K562 (cell line): ENCODE results near the gene C1QTNF5. TPM values are rescaled to one million over a fixed set of nuclear protein-coding genes. Genes with fewer than 3 reads are reported as not detected.
A peak's percentile ranks its signal among the peaks of the same experiment; 100 is the strongest.

Experiments used
- CEBPZ ChIP-seq: fragments of 150-350 bp; IDR thresholded peaks from 2 replicates; pipeline ENCODE4 v1.6.1; 2014; ENCODE audit warnings: low read depth, mild to moderate bottlenecking, low read length, borderline replicate concordance
- DIDO1 ChIP-seq: fragments of 450-650 bp; IDR thresholded peaks from 2 replicates; pipeline ENCODE4 v1.6.1; 2016; ENCODE audit warnings: low read depth, missing biosample characterization, missing genetic modification characterization
- E2F6 ChIP-seq, 2 experiments: IDR thresholded peaks; 2 replicates each; pipeline ENCODE4 v1.6.1; 2011; ENCODE audit warnings: borderline replicate concordance in 1 of 2, control low read depth in 1 of 2, low read depth in 1 of 2, low read length in 1 of 2, mild to moderate bottlenecking in 1 of 2, mixed read lengths in 1 of 2, moderate library complexity in 1 of 2; ENCODE audit not compliant: insufficient read depth in 1 of 2, insufficient read length in 1 of 2, poor library complexity in 1 of 2, severe bottlenecking in 1 of 2; ENCODE audit errors: extremely low read depth in 1 of 2
- ETV1 ChIP-seq: fragments of 450-650 bp; conservative IDR thresholded peaks from 2 replicates; pipeline ENCODE4 v1.6.1; 2016; ENCODE audit warnings: missing genetic modification characterization, control low read depth, low read depth, missing compliant biosample characterization
- ETV6 ChIP-seq, 3 experiments: fragments of 150-350 bp in 1 of 3; sonication (generic) in 1 of 3; formaldehyde crosslinking in 1 of 3; IDR thresholded peaks; 2 replicates each; pipeline versions ENCODE4 v1.6.1 to v1.8.0; 2014 to 2022; ENCODE audit warnings: borderline replicate concordance in 2 of 3, low read depth in 2 of 3, antibody characterized with exemption in 1 of 3, low read length in 1 of 3, mild to moderate bottlenecking in 1 of 3, missing genetic modification reagents in 1 of 3
- HNRNPLL ChIP-seq: fragments of 200-400 bp; formaldehyde crosslinking; IDR thresholded peaks from 2 replicates; pipeline ENCODE4 v1.6.1; 2017; ENCODE audit warnings: low read length, low read depth, mild to moderate bottlenecking; ENCODE audit not compliant: poor library complexity, severe bottlenecking
- MAX ChIP-seq: sonication (generic); formaldehyde crosslinking; IDR thresholded peaks from 2 replicates; pipeline ENCODE4 v1.9.0; 2022; ENCODE audit warnings: mild to moderate bottlenecking, missing genetic modification reagents
- NFATC3 ChIP-seq: fragments of 450-650 bp; IDR thresholded peaks from 2 replicates; pipeline ENCODE4 v1.6.1; 2017; ENCODE audit warnings: mild to moderate bottlenecking
- SMARCB1 ChIP-seq: IDR thresholded peaks from 2 replicates; pipeline ENCODE4 v1.6.1; 2011; ENCODE audit warnings: improper control_type of control experiment, low read depth; ENCODE audit not compliant: insufficient read length
- SMC3 ChIP-seq: conservative IDR thresholded peaks from 2 replicates; pipeline ENCODE4 v1.6.1; 2011; ENCODE audit warnings: low read depth, low read length, improper control_type of control experiment; ENCODE audit not compliant: insufficient read depth
- TAF7 ChIP-seq: fragments of 450-650 bp; IDR thresholded peaks from 2 replicates; pipeline ENCODE4 v1.6.1; 2016; ENCODE audit warnings: missing genetic modification characterization, missing compliant biosample characterization
- TEAD4 ChIP-seq, 2 experiments: sonication (generic) in 1 of 2; formaldehyde crosslinking in 1 of 2; IDR thresholded peaks; 2 replicates each; pipeline versions ENCODE4 v1.6.1 to v1.8.0; 2012 to 2022; ENCODE audit warnings: borderline replicate concordance in 1 of 2, inconsistent platforms in 1 of 2, low read length in 1 of 2, mild to moderate bottlenecking in 1 of 2, missing genetic modification reagents in 1 of 2
- TFAM ChIP-seq: fragments of 250-450 bp; sonication (Bioruptor Pico); conservative IDR thresholded peaks from 2 replicates; pipeline ENCODE4 v1.5.0; 2021; ENCODE audit warnings: mild to moderate bottlenecking, moderate library complexity
- ZNF133 ChIP-seq: fragments of 250-450 bp; sonication (Bioruptor Pico); IDR thresholded peaks from 2 replicates; pipeline ENCODE4 v1.4.0; 2020; ENCODE audit warnings: mild to moderate bottlenecking
- ZNF75A ChIP-seq: fragments of 450-650 bp; formaldehyde crosslinking; IDR thresholded peaks from 2 replicates; pipeline ENCODE4 v1.4.0; 2020; ENCODE audit warnings: mild to moderate bottlenecking
- polyA plus RNA-seq, 8 experiments: library from polyadenylated mRNA; depleted of rRNA in 4 of 8; stranded (reverse) in 5 of 8; unstranded in 3 of 8; fragments of >200 nt; fragmentation: Nextera tagmentation in 2 of 8; fragmentation: Illumina TruSeq in 1 of 8; extraction: Ambion mirVana in 2 of 8; extraction: Trizol in 1 of 8; gene quantifications; 2 replicates each; pipeline versions ENCODE4 v1.2.1 to v1.2.3, GENCODE V29; 2011 to 2014; ENCODE audit warnings: inconsistent platforms in 1 of 8, missing spikeins in 1 of 8
- total RNA-seq, 7 experiments: library from RNA; depleted of rRNA in 6 of 7; stranded (reverse); fragments of >200 nt in 6 of 7; fragmentation: Illumina TruSeq in 2 of 7; extraction: Trizol in 2 of 7; gene quantifications; 2 replicates each; pipeline versions ENCODE4 v1.2.1 to v1.2.3, GENCODE V29; 2011 to 2021; ENCODE audit warnings: low replicate concordance in 1 of 7
- TF ChIP-seq, protein P1 (sequence below): fragments of 200-800 bp; sonication (Bioruptor generic); IDR thresholded peaks from 2 replicates; pipeline ENCODE4 v1.6.1; 2016; ENCODE audit warnings: missing genetic modification characterization, missing compliant biosample characterization

C1QTNF5 gene
- total and polyA plus RNA-seq, 9 of the 15 experiments (the other 6 are each of a cell fraction or from before 2014, with no cell fraction given), result 0.07 to 0.76 (median 0.24) TPM; not detected in 1

GRCh38 chr11:119370486-119371046, 29.9 kb upstream of the C1QTNF5 start (continued):
- TF ChIP-seq SMARCB1 (no peak), ZNF75A (CRISPR knock-in tag) (no peak), MAX (CRISPR knock-in tag) (no peak), NFATC3 (no peak), TFAM (CRISPR knock-in tag) (no peak), TAF7 (tag) (no peak), ETV6 (IDR thresholded peaks at IDR 0.05; ENCODE audit: borderline replicate concordance in 1 of 2, low read depth in 2 of 2, low read length in 1 of 2) (no peak), ETV6 (CRISPR knock-in tag; IDR thresholded peaks at IDR 0.05; ENCODE audit: borderline replicate concordance) (no peak), CEBPZ (no peak), SMC3 (no peak), HNRNPLL (no peak), ETV1 (tag) (0 out of 2 replicates have a peak, but pooled peaks have one; percentile 7), DIDO1 (tag) (no peak), TEAD4 (IDR thresholded peaks at IDR 0.05; ENCODE audit: low read length) (no peak), TEAD4 (CRISPR knock-in tag; IDR thresholded peaks at IDR 0.05; ENCODE audit: borderline replicate concordance) (no peak), E2F6 (IDR thresholded peaks at IDR 0.05; ENCODE audit: borderline replicate concordance in 1 of 2, extremely low read depth in 1 of 2, insufficient read depth in 1 of 2, insufficient read length in 1 of 2, low read depth in 1 of 2, low read length in 1 of 2, poor library complexity in 1 of 2, severe bottlenecking in 1 of 2) (no peak), ZNF133 (CRISPR knock-in tag) (no peak)
- TF ChIP-seq, protein P1, sequence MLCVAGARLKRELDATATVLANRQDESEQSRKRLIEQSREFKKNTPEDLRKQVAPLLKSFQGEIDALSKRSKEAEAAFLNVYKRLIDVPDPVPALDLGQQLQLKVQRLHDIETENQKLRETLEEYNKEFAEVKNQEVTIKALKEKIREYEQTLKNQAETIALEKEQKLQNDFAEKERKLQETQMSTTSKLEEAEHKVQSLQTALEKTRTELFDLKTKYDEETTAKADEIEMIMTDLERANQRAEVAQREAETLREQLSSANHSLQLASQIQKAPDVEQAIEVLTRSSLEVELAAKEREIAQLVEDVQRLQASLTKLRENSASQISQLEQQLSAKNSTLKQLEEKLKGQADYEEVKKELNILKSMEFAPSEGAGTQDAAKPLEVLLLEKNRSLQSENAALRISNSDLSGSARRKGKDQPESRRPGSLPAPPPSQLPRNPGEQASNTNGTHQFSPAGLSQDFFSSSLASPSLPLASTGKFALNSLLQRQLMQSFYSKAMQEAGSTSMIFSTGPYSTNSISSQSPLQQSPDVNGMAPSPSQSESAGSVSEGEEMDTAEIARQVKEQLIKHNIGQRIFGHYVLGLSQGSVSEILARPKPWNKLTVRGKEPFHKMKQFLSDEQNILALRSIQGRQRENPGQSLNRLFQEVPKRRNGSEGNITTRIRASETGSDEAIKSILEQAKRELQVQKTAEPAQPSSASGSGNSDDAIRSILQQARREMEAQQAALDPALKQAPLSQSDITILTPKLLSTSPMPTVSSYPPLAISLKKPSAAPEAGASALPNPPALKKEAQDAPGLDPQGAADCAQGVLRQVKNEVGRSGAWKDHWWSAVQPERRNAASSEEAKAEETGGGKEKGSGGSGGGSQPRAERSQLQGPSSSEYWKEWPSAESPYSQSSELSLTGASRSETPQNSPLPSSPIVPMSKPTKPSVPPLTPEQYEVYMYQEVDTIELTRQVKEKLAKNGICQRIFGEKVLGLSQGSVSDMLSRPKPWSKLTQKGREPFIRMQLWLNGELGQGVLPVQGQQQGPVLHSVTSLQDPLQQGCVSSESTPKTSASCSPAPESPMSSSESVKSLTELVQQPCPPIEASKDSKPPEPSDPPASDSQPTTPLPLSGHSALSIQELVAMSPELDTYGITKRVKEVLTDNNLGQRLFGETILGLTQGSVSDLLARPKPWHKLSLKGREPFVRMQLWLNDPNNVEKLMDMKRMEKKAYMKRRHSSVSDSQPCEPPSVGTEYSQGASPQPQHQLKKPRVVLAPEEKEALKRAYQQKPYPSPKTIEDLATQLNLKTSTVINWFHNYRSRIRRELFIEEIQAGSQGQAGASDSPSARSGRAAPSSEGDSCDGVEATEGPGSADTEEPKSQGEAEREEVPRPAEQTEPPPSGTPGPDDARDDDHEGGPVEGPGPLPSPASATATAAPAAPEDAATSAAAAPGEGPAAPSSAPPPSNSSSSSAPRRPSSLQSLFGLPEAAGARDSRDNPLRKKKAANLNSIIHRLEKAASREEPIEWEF (CRISPR knock-in tag), result no peak
